HCT116 (cell line): ENCODE data around the gene SLC30A3.

Experiments used
- CBX3 ChIP-seq: IDR thresholded peaks from 2 replicates; pipeline ENCODE4 v1.6.1; 2012; ENCODE audit warnings: low read depth
- CEBPB ChIP-seq: IDR thresholded peaks from 2 replicates; pipeline ENCODE4 v1.6.1; 2012; ENCODE audit warnings: low read depth
- EGR1 ChIP-seq: IDR thresholded peaks from 2 replicates; pipeline ENCODE4 v1.6.1; 2012; ENCODE audit warnings: low read depth
- EZH2 ChIP-seq: fragments of 200-600 bp; sonication (generic); IDR thresholded peaks from 2 replicates; pipeline ENCODE4 v1.6.1; 2017; ENCODE audit warnings: antibody characterized with exemption, mixed run types
- EZH2phosphoT487 ChIP-seq: fragments of 200-600 bp; IDR thresholded peaks from 2 replicates; pipeline ENCODE4 v1.6.1; 2018; ENCODE audit warnings: antibody characterized with exemption, borderline replicate concordance
- FOSL1 ChIP-seq: IDR thresholded peaks from 2 replicates; pipeline ENCODE4 v1.6.1; 2012; ENCODE audit warnings: low read depth
- POLR2A ChIP-seq: IDR thresholded peaks from 2 replicates; pipeline ENCODE4 v1.7.0; 2011; ENCODE audit warnings: borderline replicate concordance; ENCODE audit not compliant: insufficient read depth, insufficient read length; ENCODE audit errors: extremely low read depth
- POLR2AphosphoS5 ChIP-seq: IDR thresholded peaks from 2 replicates; pipeline ENCODE4 v1.6.1; 2011; ENCODE audit warnings: mild to moderate bottlenecking, low read depth, low read length, moderate library complexity
- RAD21 ChIP-seq: IDR thresholded peaks from 2 replicates; pipeline ENCODE4 v1.6.1; 2012; ENCODE audit warnings: low read depth, mild to moderate bottlenecking
- ZNF274 ChIP-seq: fragments of 200-500 bp; sonication (Bioruptor generic); IDR thresholded peaks from 2 replicates; pipeline ENCODE4 v1.6.1; 2014; ENCODE audit warnings: mild to moderate bottlenecking, low read depth, low read length, inconsistent platforms
- TF ChIP-seq, protein P1 (sequence below): IDR thresholded peaks from 2 replicates; pipeline ENCODE4 v1.6.1; 2012
- TF ChIP-seq, protein P2 (sequence below), 3 experiments: fragments of 200-600 bp in 1 of 3; sonication (generic) in 1 of 3; IDR thresholded peaks in 2 of 3; conservative IDR thresholded peaks in 1 of 3; 2 replicates each; pipeline ENCODE4 v1.5.1; 2012 to 2017; ENCODE audit warnings: low read depth in 2 of 3, low read length in 2 of 3, antibody characterized with exemption in 1 of 3, borderline replicate concordance in 1 of 3, control low read depth in 1 of 3, mild to moderate bottlenecking in 1 of 3, mixed read lengths in 1 of 3, mixed run types in 1 of 3, moderate library complexity in 1 of 3; ENCODE audit not compliant: insufficient read depth in 1 of 3
- TF ChIP-seq, protein P3 (sequence below): IDR thresholded peaks from 2 replicates; pipeline ENCODE4 v1.6.1; 2011; ENCODE audit warnings: mild to moderate bottlenecking, low read length, moderate library complexity; ENCODE audit not compliant: insufficient replicate concordance; ENCODE audit errors: extremely low read depth
- TF ChIP-seq, protein P4 (sequence below): IDR thresholded peaks from 2 replicates; pipeline ENCODE4 v1.6.1; 2012

DNA sequence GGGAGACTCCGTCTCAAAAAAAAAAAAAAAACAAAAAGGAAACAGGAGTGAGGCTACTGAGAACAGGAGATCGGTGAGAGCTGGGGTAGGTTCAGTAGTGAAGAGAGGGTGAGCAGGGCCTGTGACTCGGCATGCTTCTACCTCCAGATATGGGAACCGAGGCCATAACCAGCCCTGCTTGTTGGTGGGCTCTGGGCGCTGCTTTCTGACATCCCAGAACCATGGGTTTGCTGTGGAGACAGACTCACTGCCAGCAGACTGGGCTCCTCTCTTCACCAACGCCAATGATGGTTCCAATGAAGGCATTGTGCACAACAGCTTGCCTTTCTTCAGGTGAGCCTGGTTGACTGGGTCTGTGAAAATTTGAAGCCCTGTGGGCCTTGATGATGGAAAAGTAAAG, 39.4 kb downstream of the SLC30A3 start:
- TF ChIP-seq POLR2AphosphoS5, result no peak
- TF ChIP-seq, protein P1, sequence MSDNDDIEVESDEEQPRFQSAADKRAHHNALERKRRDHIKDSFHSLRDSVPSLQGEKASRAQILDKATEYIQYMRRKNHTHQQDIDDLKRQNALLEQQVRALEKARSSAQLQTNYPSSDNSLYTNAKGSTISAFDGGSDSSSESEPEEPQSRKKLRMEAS, result no peak
- TF ChIP-seq EGR1, result no peak
- TF ChIP-seq POLR2A, result no peak
- TF ChIP-seq, protein P2, sequence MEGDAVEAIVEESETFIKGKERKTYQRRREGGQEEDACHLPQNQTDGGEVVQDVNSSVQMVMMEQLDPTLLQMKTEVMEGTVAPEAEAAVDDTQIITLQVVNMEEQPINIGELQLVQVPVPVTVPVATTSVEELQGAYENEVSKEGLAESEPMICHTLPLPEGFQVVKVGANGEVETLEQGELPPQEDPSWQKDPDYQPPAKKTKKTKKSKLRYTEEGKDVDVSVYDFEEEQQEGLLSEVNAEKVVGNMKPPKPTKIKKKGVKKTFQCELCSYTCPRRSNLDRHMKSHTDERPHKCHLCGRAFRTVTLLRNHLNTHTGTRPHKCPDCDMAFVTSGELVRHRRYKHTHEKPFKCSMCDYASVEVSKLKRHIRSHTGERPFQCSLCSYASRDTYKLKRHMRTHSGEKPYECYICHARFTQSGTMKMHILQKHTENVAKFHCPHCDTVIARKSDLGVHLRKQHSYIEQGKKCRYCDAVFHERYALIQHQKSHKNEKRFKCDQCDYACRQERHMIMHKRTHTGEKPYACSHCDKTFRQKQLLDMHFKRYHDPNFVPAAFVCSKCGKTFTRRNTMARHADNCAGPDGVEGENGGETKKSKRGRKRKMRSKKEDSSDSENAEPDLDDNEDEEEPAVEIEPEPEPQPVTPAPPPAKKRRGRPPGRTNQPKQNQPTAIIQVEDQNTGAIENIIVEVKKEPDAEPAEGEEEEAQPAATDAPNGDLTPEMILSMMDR (IDR thresholded peaks at IDR 0.05 in 2 of 3, conservative IDR thresholded peaks at IDR 0.05 in 1 of 3; ENCODE audit: borderline replicate concordance in 1 of 3, insufficient read depth in 1 of 3, low read depth in 2 of 3, low read length in 2 of 3), result no peak
- TF ChIP-seq ZNF274, result no peak
- TF ChIP-seq EZH2phosphoT487, result no peak
- no peak for TF ChIP-seq FOSL1
- no peak for TF ChIP-seq EZH2
- no peak for TF ChIP-seq RAD21
- TF ChIP-seq, protein P3, sequence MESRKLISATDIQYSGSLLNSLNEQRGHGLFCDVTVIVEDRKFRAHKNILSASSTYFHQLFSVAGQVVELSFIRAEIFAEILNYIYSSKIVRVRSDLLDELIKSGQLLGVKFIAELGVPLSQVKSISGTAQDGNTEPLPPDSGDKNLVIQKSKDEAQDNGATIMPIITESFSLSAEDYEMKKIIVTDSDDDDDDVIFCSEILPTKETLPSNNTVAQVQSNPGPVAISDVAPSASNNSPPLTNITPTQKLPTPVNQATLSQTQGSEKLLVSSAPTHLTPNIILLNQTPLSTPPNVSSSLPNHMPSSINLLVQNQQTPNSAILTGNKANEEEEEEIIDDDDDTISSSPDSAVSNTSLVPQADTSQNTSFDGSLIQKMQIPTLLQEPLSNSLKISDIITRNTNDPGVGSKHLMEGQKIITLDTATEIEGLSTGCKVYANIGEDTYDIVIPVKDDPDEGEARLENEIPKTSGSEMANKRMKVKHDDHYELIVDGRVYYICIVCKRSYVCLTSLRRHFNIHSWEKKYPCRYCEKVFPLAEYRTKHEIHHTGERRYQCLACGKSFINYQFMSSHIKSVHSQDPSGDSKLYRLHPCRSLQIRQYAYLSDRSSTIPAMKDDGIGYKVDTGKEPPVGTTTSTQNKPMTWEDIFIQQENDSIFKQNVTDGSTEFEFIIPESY, result no peak
- no peak for TF ChIP-seq CEBPB
- no peak for TF ChIP-seq CBX3
- TF ChIP-seq, protein P4, sequence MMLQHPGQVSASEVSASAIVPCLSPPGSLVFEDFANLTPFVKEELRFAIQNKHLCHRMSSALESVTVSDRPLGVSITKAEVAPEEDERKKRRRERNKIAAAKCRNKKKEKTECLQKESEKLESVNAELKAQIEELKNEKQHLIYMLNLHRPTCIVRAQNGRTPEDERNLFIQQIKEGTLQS, result no peak
